GM23248 (cell line): ENCODE data around the gene C2CD4A. TPM values are rescaled to one million over a fixed set of nuclear protein-coding genes. Genes with fewer than 3 reads are reported as not detected.

ENCODE experiments used
- DNase-seq: peaks from one replicate; pipeline ENCODE4 v3.0.0-alpha.2; 2015
- H2AFZ ChIP-seq: fragments of 200-600 bp; sonication (generic); 2 replicates; pipeline ENCODE4 v1.6.1; 2016; ENCODE audit warnings: antibody characterized with exemption
- H3F3A ChIP-seq: fragments of 200-600 bp; sonication (generic); 2 replicates; pipeline ENCODE4 v1.6.1; 2016; ENCODE audit warnings: mild to moderate bottlenecking, antibody characterized with exemption, mixed run types; ENCODE audit not compliant: insufficient read depth
- H3K27ac ChIP-seq: fragments of 200-600 bp; sonication (generic); 2 replicates; pipeline ENCODE4 v1.5.1; 2016; ENCODE audit warnings: mild to moderate bottlenecking
- H3K27me3 ChIP-seq: fragments of 200-600 bp; sonication (generic); replicated peaks from 2 replicates; pipeline ENCODE4 v1.6.1; 2016; ENCODE audit warnings: mild to moderate bottlenecking; ENCODE audit not compliant: insufficient read depth
- H3K36me3 ChIP-seq: fragments of 200-600 bp; sonication (generic); 2 replicates; pipeline ENCODE4 v1.6.1; 2016; ENCODE audit warnings: low read depth, mild to moderate bottlenecking
- H3K4me1 ChIP-seq: fragments of 200-600 bp; sonication (generic); 2 replicates; pipeline ENCODE4 v1.6.1; 2016; ENCODE audit warnings: mild to moderate bottlenecking; ENCODE audit not compliant: insufficient read depth
- H3K4me2 ChIP-seq: fragments of 200-600 bp; sonication (generic); one replicate; pipeline ENCODE4 v1.6.1; 2016; ENCODE audit warnings: mild to moderate bottlenecking; ENCODE audit not compliant: unreplicated experiment
- H3K4me3 ChIP-seq: fragments of 200-600 bp; sonication (generic); 2 replicates; pipeline ENCODE4 v1.5.1; 2016; ENCODE audit warnings: mild to moderate bottlenecking
- H3K79me2 ChIP-seq: fragments of 200-600 bp; sonication (generic); 2 replicates; pipeline ENCODE4 v1.6.1; 2016; ENCODE audit warnings: mild to moderate bottlenecking; ENCODE audit not compliant: insufficient read depth
- H3K9ac ChIP-seq: fragments of 200-600 bp; sonication (generic); 2 replicates; pipeline ENCODE4 v1.6.1; 2016; ENCODE audit warnings: mild to moderate bottlenecking
- H3K9me2 ChIP-seq: fragments of 200-600 bp; sonication (generic); 2 replicates; pipeline ENCODE4 v1.6.1; 2016; ENCODE audit warnings: mixed run types, mild to moderate bottlenecking, moderate library complexity; ENCODE audit not compliant: insufficient read depth
- H3K9me3 ChIP-seq: fragments of 200-600 bp; sonication (generic); one replicate; pipeline ENCODE4 v1.6.1; 2017; ENCODE audit warnings: low read depth
- H4K20me1 ChIP-seq: fragments of 200-600 bp; sonication (generic); 2 replicates; pipeline ENCODE4 v1.6.0; 2016; ENCODE audit not compliant: insufficient read depth
- EZH2 ChIP-seq: fragments of 200-600 bp; sonication (generic); IDR thresholded peaks from 2 replicates; pipeline ENCODE4 v1.6.1; 2018; ENCODE audit warnings: antibody characterized with exemption, mild to moderate bottlenecking; ENCODE audit not compliant: insufficient read depth, poor library complexity, severe bottlenecking
- EZH2phosphoT487 ChIP-seq: fragments of 200-600 bp; sonication (generic); IDR thresholded peaks from 2 replicates; pipeline ENCODE4 v1.6.1; 2018; ENCODE audit warnings: antibody characterized with exemption, moderate library complexity, mild to moderate bottlenecking, low read depth; ENCODE audit not compliant: insufficient read depth
- WGBS, 2 experiments: methylation state at CpG; one replicate each; pipeline ENCODE4 v1.1.6; 2015 to 2017; ENCODE audit warnings: low lambda C conversion rate in 2 of 2, low coverage in 1 of 2; ENCODE audit errors: missing lambda C conversion rate in 2 of 2; 5-methylcytosine and 5-hydroxymethylcytosine counted together
- in situ Hi-C: fragments of 300-500 bp; cut with MboI; formaldehyde crosslinking; loops from 2 replicates; pipeline ENCODE4 v1.15.0; 2020
- polyA plus RNA-seq: library from polyadenylated mRNA; unstranded; fragments of >200 nt; fragmentation: Nextera tagmentation; extraction: Ambion mirVana; gene quantifications from 2 replicates; pipeline ENCODE4 v1.2.1, GENCODE V29; 2016
- total RNA-seq: library from RNA; depleted of rRNA; stranded (reverse); fragments of >200 nt; shearing (Covaris generic); gene quantifications from 2 replicates; pipeline ENCODE4 v1.2.3, GENCODE V29; 2014; rRNA removed

Gene C2CD4A
- total and polyA plus RNA-seq, 2 experiments from 2014 or later, result not detected

DNA sequence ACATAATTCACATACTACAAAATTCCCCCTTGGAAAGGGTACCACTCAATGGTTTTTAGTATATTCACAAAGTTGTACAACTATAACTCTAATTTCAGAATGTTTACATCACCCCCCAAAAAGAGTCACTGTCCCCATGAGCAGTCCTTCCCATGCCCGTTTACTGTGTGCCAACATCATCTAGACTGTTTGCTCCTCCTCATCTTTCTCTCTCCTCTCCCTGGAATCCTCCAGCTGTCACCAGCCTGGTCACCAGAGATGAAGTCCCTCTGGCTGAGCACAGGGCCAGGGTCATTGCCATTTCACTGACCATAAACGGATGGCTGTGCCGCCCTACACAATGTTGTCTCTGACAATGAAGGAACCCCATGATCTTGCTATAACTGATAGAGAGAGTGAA, 53.1 kb downstream of the C2CD4A start:
- Histone ChIP-seq H2AFZ (peak overlapping the region; percentile 80), H3K9ac (peak overlapping the region; percentile 79), H3K4me2 (peak overlapping the region; percentile 27)

More for the DNA sequence above, 53.1 kb downstream of the C2CD4A start:
- H3K27me3 ChIP-seq, result no peaks in the 10 kb centered on the region
- H3K36me3 ChIP-seq, result no peaks in the 10 kb centered on the region
- no peaks in the 10 kb centered on the region for H3K9me3 ChIP-seq
- no peak for DNase-seq
- no peaks in the 10 kb centered on the region for H3K79me2 ChIP-seq
- no peaks in the 10 kb centered on the region for H3K9me2 ChIP-seq
- no peak for TF ChIP-seq EZH2
- no peak for TF ChIP-seq EZH2phosphoT487
- in situ Hi-C loops, result no loop called here
- peaks cover 36% of the 10 kb centered on the region for H3F3A ChIP-seq
- WGBS, 2 experiments, result 92 to 100% methylated on average over 3 of the region's 3 CpGs
- H4K20me1 ChIP-seq, result no peaks in the 10 kb centered on the region
- peak overlapping the region; percentile 95 for H3K27ac ChIP-seq
- peaks cover 15% of the 10 kb centered on the region for H3K4me1 ChIP-seq
- no peak overlapping the region for H3K4me3 ChIP-seq

Other genes starting within 250 kb of the C2CD4A start
- 21.7 and 23.8 TPM in 2 replicates for gene VPS13C, start 6.5 kb upstream of the C2CD4A start, total RNA-seq
- gene VPS13C, start 6.5 kb upstream of the C2CD4A start, polyA plus RNA-seq, result 8.0 and 8.7 TPM in 2 replicates
- not detected in 2 replicates for gene C2CD4B, start 98.3 kb downstream of the C2CD4A start, total RNA-seq
- not detected in 2 replicates for gene C2CD4B, start 98.3 kb downstream of the C2CD4A start, polyA plus RNA-seq